Measurements from ENCODE around the gene TENT5D. TPM values are rescaled to one million over a fixed set of nuclear protein-coding genes. Genes with fewer than 3 reads are reported as not detected.
"Not testable (repeated sequence)": the region's sequence is repeated elsewhere in the genome, so short reads cannot be mapped to it uniquely, and the experiment has no call there.

The TENT5D gene
- total RNA-seq, 3 donors from 2014 or later = not detected

GRCh38 chrX:80423744-80424143 is 3.5 kb downstream of the TENT5D start:
- Histone ChIP-seq H3K4me3 (no peak overlapping the region), H3K9me3 (no peaks in the 10 kb centered on the region), H3K27ac (no peak overlapping the region), H3K27me3 (peaks cover 0 to 7% of the 10 kb centered on the region in 2 donors), H3K36me3 (no peaks in the 10 kb centered on the region), H3K4me1 (no peaks in the 10 kb centered on the region)
- no peak for DNase-seq (ENCODE audit: low spot score in 2 of 2)
- TF ChIP-seq POLR2A (IDR thresholded peaks at IDR 0.05) (no peak), POLR2AphosphoS5 (IDR thresholded peaks at IDR 0.05) (no peak), CTCF (IDR thresholded peaks at IDR 0.05) (no peak)
- intact Hi-C loops (cut with DNase I; ENCODE audit: low total_unique reads) = no loop called here

GRCh38 chrX:80430826-80431504 is 10.7 kb downstream of the TENT5D start:
- peaks cover 3 to 13% of the 10 kb centered on the region in 2 donors for H3K9me3 ChIP-seq
- no peak overlapping the region for H3K4me3 ChIP-seq
- no peaks in the 10 kb centered on the region for H3K27me3 ChIP-seq
- no peaks in the 10 kb centered on the region for H3K4me1 ChIP-seq
- TF ChIP-seq POLR2A (IDR thresholded peaks at IDR 0.05) (no peak), POLR2AphosphoS5 (IDR thresholded peaks at IDR 0.05) (no peak), CTCF (IDR thresholded peaks at IDR 0.05) (no peak)
- intact Hi-C loops (cut with DNase I; ENCODE audit: low total_unique reads) = no loop called here
- no peak for DNase-seq (ENCODE audit: low spot score in 2 of 2)
- H3K36me3 ChIP-seq = no peaks in the 10 kb centered on the region
- H3K27ac ChIP-seq = no peak overlapping the region

GRCh38 chrX:80431505-80431832 is 11.2 kb downstream of the TENT5D start:
- Histone ChIP-seq H3K36me3 (no peaks in the 10 kb centered on the region), H3K9me3 (peaks cover 3 to 13% of the 10 kb centered on the region in 2 donors), H3K27me3 (no peaks in the 10 kb centered on the region), H3K4me1 (no peaks in the 10 kb centered on the region), H3K27ac (no peak overlapping the region), H3K4me3 (no peak overlapping the region)
- intact Hi-C loops (cut with DNase I; ENCODE audit: low total_unique reads) = no loop called here
- no peak for DNase-seq (ENCODE audit: low spot score in 2 of 2)
- TF ChIP-seq POLR2A (IDR thresholded peaks at IDR 0.05) (no peak), POLR2AphosphoS5 (IDR thresholded peaks at IDR 0.05) (no peak), CTCF (IDR thresholded peaks at IDR 0.05) (no peak)

GRCh38 chrX:80432441-80432840 is 12.2 kb downstream of the TENT5D start:
- Histone ChIP-seq H3K27me3 (no peaks in the 10 kb centered on the region), H3K4me3 (no peak overlapping the region), H3K27ac (no peak overlapping the region), H3K36me3 (no peaks in the 10 kb centered on the region), H3K9me3 (peaks cover 3 to 13% of the 10 kb centered on the region in 2 donors), H3K4me1 (no peaks in the 10 kb centered on the region)
- intact Hi-C loops (cut with DNase I; ENCODE audit: low total_unique reads) = no loop called here
- no peak for DNase-seq (ENCODE audit: low spot score in 2 of 2)
- no peak for TF ChIP-seq POLR2A (IDR thresholded peaks at IDR 0.05)
- TF ChIP-seq CTCF (IDR thresholded peaks at IDR 0.05) = no peak
- no peak for TF ChIP-seq POLR2AphosphoS5 (IDR thresholded peaks at IDR 0.05)

GRCh38 chrX:80432863-80433262 is 12.6 kb downstream of the TENT5D start:
- Histone ChIP-seq H3K4me1 (no peaks in the 10 kb centered on the region), H3K9me3 (peaks cover 3 to 13% of the 10 kb centered on the region in 2 donors), H3K27me3 (no peaks in the 10 kb centered on the region), H3K36me3 (no peaks in the 10 kb centered on the region), H3K27ac (no peak overlapping the region), H3K4me3 (no peak overlapping the region)
- no peak for DNase-seq (ENCODE audit: low spot score in 2 of 2)
- no peak for TF ChIP-seq POLR2AphosphoS5 (IDR thresholded peaks at IDR 0.05)
- TF ChIP-seq CTCF (IDR thresholded peaks at IDR 0.05) = no peak
- TF ChIP-seq POLR2A (IDR thresholded peaks at IDR 0.05) = no peak
- intact Hi-C loops (cut with DNase I; ENCODE audit: low total_unique reads) = no loop called here

- intact Hi-C loops (cut with DNase I; ENCODE audit: low total_unique reads); H3K4me1 ChIP-seq; H3K27me3 ChIP-seq; H3K27ac ChIP-seq; DNase-seq (ENCODE audit: low spot score in 2 of 2); H3K4me3 ChIP-seq; H3K36me3 ChIP-seq: not testable (repeated sequence)
- peaks cover 1 to 41% of the 10 kb centered on the region in 2 donors for H3K9me3 ChIP-seq
These were observed 47.9 kb downstream of the TENT5D start for GRCh38 chrX:80468166-80468565.
